Upper lobe of left lung (tissue), 4 donors: Measurements from ENCODE around the gene MSL2.

Experiments used
- CTCF ChIP-seq, 6 experiments: fragments of 450-650 bp in 4 of 6; fragments of 200-600 bp in 2 of 6; sonication (generic) in 2 of 6; IDR thresholded peaks; one replicate each; pipeline ENCODE4 v1.5.1; 2016 to 2019; ENCODE audit warnings: antibody characterized with exemption in 6 of 6
- POLR2AphosphoS5 ChIP-seq, 2 donors: sonication (generic); formaldehyde crosslinking; IDR thresholded peaks; one replicate each; pipeline ENCODE4 v1.5.1; 2017; ENCODE audit warnings: antibody characterized with exemption in 2 of 2

- TF ChIP-seq CTCF (IDR thresholded peaks at IDR 0.05): no peak
- TF ChIP-seq POLR2AphosphoS5 (IDR thresholded peaks at IDR 0.05): peak in 1 of 2 donors; percentile 10
Measured at GRCh38 chr3:136187868-136188267, 8.3 kb downstream of the MSL2 start.
